ENCODE results near the gene MMP15.

- no peak for TF ChIP-seq CTCF (conservative IDR thresholded peaks at IDR 0.05; ENCODE audit: low read depth, low read length)
- TF ChIP-seq EZH2 (IDR thresholded peaks at IDR 0.05; ENCODE audit: borderline replicate concordance, low read depth, low read length, poor library complexity, severe bottlenecking), result no peak
These were observed 49.1 kb downstream of the MMP15 start for GRCh38 chr16:58074657-58075056.
